SH-SY5Y (cell line): Measurements from ENCODE around the gene LRMDA.

ENCODE experiments used
- GATA2 ChIP-seq: IDR thresholded peaks from 2 replicates; pipeline ENCODE4 v1.6.1; 2011; ENCODE audit warnings: mild to moderate bottlenecking, low read depth, low read length
- GATA3 ChIP-seq: IDR thresholded peaks from 2 replicates; pipeline ENCODE4 v1.6.1; 2011; ENCODE audit warnings: low read depth, mild to moderate bottlenecking, low read length, moderate library complexity

DNA sequence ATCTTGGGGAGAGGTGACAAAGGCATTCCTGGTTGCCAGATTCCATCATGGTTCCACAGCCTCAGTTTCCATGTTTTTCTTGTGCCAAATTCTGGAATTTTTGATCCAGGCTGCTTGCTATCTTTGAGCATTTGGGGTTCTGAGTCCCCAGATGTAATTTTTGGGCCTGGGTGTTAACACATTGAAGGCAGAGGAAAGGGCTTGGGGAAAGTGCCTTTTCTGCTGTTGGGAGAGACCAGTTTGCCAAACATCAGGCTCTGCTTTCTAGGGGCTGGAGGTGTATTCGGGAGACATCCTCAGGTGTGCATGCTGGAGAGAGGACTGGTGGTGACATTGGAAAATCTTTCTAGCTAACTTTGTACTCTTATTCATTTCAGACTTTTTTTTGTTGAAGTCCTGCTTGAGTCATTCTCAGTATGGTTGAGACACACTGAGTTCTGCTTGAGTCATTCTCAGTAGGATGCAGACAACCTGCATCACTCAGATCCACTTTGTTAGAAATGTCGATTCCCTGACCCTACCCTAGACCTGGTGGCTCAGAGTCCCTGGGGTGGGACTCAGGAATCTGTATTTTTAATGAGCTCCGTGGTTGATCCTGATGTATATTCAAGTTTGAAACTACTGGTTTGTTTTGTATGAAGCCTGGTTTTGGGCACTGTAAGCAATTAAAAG, 101.0 kb downstream of the LRMDA start:
- TF ChIP-seq GATA3 (no peak), GATA2 (no peak)
